Activated CD4-positive, alpha-beta T cell treated with anti-CD3 and anti-CD28 coated beads, Interleukin-2, amount 50 U/mL, for 4 hours (primary cell): Measurements from ENCODE around the gene MICU1.
"Not testable (repeated sequence)": the region's sequence is repeated elsewhere in the genome, so short reads cannot be mapped to it uniquely, and the experiment has no call there.

Experiments used
- DNase-seq, 2 experiments: peaks; one replicate each; pipeline ENCODE4 v3.0.0-alpha.2; 2020

Gene MICU1

GRCh38 chr10:72557362-72557761 lies 68.5 kb downstream of the MICU1 start:
- no peak for DNase-seq

- no peak for DNase-seq
These were observed 73.0 kb downstream of the MICU1 start for GRCh38 chr10:72552857-72553256.

- no peak for DNase-seq
These were observed 75.6 kb downstream of the MICU1 start for GRCh38 chr10:72550239-72550638.

DNA sequence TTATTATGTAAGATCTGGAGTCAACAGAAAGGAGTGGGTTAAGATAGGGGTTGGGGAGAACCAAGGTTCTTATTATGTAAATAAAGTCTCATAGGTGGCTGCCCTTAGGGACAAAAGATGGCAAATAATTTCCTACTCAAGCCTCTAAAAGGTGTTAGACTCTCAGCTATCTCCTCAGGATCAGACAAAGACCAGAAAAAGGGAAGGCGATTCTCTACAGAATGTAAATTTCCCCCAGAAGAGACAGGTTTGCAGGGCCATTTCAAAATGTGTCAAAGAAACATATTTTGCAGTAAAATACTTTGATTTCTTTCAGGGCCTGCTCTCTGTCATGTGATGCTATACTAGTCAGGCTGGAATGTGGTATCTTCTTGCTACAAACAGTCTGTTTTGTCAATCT lies 80.3 kb downstream of the MICU1 start:
- DNase-seq: no peak

- DNase-seq: not testable (repeated sequence)
These were observed 82.0 kb downstream of the MICU1 start for GRCh38 chr10:72543855-72544254.

DNA sequence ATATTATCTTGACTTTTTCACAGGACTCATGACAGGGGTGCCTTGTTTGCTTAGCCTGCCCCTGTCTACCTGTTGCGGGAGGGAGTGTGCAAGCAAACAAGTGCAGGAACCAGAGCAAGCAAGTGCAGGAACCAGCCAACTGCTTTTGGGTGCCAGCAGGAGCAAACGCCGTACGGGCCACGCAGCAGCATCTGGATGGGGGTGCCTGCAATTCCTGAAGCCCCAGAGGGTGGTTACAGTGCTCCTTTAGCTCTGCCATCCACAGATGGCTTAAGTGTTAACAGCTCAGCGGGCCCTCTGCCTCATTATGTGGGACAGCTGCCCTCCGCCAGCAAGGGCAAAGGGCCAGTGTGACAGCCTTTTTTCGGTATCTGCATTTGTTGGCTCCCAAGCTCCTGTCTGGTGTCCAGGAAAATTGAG lies 83.5 kb downstream of the MICU1 start:
- no peak for DNase-seq

GRCh38 chr10:72541337-72541736 lies 84.5 kb downstream of the MICU1 start:
- DNase-seq: no peak

GRCh38 chr10:72540193-72540807 lies 85.6 kb downstream of the MICU1 start:
- DNase-seq: no peak

DNA sequence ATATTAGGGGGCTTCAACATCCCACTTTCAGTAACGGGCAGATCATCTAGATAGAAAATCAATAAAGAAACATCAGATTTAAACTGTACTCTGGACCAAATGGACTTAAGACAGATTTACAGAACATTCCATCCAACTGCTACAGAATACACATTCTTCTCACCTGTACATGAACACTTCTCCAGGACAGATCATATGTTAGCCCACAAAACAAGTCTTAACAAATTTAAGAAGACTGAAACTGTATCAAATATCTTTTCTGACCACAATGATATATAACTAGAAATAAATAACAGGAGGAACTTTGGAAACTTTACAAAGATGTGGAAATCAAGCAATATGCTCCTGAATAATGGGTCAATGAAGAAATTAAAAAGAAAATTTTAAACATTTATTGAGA lies 86.7 kb downstream of the MICU1 start:
- no peak for DNase-seq

DNA sequence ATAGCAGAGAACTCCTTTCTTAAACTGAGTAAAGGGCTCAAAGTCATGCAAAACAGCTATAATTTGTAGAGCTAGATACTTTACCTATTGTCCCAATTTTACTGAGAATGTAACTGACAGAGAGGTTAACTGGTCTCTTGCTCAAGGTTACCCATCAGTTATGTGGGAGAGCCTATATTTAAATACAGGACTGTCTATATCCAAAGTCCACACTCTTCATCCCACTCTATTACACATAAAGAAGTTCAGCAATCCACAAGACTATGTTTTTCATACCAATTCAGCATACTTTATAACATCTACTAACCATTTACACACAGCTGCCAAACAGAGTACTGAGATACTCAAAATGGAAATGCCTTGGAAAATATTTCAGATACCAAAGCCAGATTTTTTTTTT lies 100.2 kb downstream of the MICU1 start:
- no peak for DNase-seq

- DNase-seq: no peak
These were observed 100.6 kb downstream of the MICU1 start for GRCh38 chr10:72525277-72525676.

DNA sequence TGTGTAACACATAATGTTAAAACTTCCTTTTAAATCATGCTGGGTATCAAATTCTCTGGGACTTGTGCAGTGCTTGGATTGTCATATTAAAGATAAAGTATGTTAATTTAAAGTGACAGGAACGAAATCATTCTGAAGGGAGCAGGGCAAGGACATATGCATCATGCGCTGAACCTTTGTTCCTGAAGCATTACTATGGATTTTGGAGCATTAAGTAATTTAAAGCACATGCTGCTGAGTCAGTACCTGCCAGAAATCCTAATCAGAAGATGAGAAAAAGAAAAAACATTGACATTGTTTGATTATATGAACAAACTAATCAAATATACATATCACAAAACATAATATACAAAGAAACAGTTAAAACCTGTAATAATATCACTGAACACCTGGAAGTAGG lies 101.4 kb downstream of the MICU1 start:
- DNase-seq: no peak

GRCh38 chr10:72523932-72524396 lies 101.9 kb downstream of the MICU1 start:
- DNase-seq: no peak

DNA sequence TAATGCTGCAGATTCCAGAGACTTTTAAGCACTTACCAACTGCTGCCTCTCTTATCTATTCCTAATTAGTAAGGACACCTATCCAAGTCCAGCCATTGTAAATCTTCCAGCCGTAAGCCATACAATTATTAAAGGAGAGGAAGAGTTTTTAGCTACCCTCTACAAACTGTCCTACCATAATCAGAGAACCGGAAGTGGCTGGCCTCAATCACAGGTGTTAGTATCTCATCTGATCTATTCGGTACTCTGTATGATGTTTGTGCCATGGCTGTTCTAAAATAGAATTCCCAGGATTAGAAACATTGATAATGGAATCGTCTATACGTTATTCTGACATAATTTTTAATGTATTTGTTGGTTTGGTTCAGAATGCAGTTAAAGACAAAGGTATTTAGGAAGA lies 102.8 kb downstream of the MICU1 start:
- DNase-seq: no peak

DNA sequence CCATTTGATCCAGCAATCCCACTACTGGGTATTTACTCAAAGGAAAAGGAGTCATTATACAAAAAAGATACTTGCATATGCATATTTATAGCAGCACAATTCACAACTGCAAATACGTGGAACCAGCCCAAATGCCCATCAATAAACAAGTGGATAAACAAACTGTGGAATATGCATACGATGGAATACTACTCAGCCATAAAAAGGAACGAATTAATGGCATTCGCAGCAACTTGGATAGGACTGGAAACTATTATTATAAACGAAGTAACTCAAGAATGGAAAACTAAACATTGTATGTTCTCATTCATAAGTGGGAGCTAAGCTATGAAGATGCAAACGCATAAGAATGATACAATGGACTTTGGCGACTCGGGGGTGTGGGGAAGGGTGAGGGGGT lies 108.6 kb downstream of the MICU1 start:
- DNase-seq: no peak

- DNase-seq: no peak
These were observed 110.4 kb downstream of the MICU1 start for GRCh38 chr10:72515455-72515854.

DNA sequence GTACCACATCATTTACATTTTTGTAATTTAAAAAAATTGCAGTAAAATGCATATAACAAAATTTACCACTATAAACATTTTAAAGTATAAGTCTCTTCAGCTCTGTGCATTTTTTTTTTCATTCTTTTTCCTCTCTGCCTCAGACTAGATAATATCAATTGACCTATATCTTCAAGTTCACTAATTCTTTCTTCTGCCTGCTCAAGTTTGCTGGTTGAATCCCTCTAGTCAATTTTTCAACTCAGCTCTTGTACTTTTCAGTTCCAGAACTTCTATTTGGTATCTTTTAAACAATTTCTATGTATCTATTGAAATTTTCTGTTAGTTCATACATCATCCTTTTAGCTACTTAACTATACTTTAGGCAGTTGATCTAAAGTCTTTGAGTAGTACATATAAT lies 112.0 kb downstream of the MICU1 start:
- DNase-seq: no peak

- DNase-seq: no peak
These were observed 114.4 kb downstream of the MICU1 start for GRCh38 chr10:72511459-72511858.

DNA sequence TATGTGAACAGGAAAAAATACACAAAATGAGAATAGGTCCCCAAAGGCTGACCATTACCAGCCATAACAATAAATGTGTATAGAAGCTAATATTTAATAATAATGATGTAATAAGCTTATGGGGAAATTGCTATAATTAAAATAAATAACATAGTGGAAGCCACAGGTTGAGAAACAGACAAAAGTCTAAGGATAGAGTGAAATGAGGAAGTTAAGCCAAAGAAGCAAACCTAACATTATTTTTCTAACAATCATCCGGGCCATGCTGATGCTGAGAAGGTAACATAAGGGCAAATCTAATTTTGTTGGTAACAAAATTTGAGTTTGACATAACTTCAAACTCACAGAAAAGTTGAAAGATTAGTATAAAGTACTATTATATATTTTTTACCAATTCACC lies 115.9 kb downstream of the MICU1 start:
- no peak for DNase-seq

- DNase-seq: no peak
These were observed 116.6 kb downstream of the MICU1 start for GRCh38 chr10:72509206-72509799.

DNA sequence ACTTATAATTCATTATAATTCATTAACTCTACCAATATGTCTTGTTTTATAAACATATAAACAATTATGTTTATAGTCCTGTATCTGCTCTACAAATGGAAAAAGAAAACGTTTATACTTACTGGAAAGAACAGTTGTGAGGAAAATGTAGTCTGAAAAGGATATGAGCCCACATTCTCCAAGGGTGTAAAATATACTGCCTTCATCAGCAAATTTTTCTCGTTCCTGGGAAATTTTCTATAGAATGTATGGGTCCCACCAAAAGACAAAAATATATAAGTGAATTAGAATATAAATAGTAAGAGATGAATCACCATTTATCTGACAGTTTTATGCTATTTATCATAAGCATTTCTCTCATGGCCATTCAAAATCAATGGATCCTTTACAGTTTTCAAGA lies 117.8 kb downstream of the MICU1 start:
- no peak for DNase-seq

DNA sequence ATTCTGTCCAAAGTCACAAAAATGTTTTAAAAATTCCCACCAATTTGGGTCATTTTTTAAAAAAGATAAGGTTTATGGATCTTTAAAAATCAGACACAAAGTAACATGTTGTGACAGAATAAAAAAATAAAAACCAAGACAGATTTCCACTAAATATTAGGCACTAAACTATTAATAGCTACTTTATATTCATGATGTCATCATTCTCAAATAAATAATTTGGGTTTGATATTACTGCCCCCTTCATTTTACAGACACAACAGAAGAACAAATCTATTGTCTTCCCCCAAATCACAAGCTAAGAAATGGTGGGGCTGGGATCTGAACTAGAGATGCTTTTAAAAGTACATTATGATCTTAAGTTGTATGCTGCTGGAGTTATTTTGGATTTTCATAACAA lies 119.4 kb downstream of the MICU1 start:
- DNase-seq: no peak

DNA sequence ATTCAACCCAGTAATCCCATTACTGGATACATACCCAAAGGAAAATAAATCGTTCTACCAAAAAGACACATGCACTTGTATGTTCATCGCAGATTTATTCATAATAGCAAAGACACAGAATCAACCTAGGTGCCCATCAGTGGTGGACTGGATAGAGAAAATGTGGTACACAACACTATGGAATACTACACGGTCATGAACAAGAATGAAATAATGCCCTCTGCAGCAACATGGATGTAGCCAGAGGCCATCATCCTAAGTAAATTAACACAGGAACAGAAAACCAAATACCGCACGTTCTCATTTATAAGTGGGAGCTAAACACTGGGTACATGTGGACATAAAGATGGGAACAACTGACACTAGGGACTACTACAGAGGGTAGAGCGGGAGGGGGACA lies 120.4 kb downstream of the MICU1 start:
- no peak for DNase-seq

- no peak for DNase-seq
These were observed 122.0 kb downstream of the MICU1 start for GRCh38 chr10:72503694-72504438.
